ENCODE measurements around the gene MPDZ.

The MPDZ gene

GRCh38 chr9:13296972-13297371 lies 17.5 kb upstream of the MPDZ start:
- TF ChIP-seq CTCF (IDR thresholded peaks at IDR 0.05; ENCODE audit: unreplicated experiment in 3 of 3), result no peak
- peaks cover 27% of the 10 kb centered on the region for H3K9me3 Mint-ChIP-seq
- no peaks in the 10 kb centered on the region for H3K4me1 Mint-ChIP-seq
- peaks cover 4% of the 10 kb centered on the region for H3K36me3 Mint-ChIP-seq (ENCODE audit: low read depth)
- H3K4me3 Mint-ChIP-seq, result no peak overlapping the region
- H3K27ac Mint-ChIP-seq, result no peak overlapping the region
- no peaks in the 10 kb centered on the region for H3K27me3 Mint-ChIP-seq (ENCODE audit: low read depth)

GRCh38 chr9:13295556-13295955 lies 16.1 kb upstream of the MPDZ start:
- TF ChIP-seq CTCF (IDR thresholded peaks at IDR 0.05; ENCODE audit: unreplicated experiment in 3 of 3), result no peak
- Mint-ChIP-seq H3K4me1 (no peaks in the 10 kb centered on the region), H3K27ac (no peak overlapping the region), H3K4me3 (no peak overlapping the region), H3K27me3 (ENCODE audit: low read depth) (no peaks in the 10 kb centered on the region), H3K9me3 (peaks cover 21% of the 10 kb centered on the region), H3K36me3 (ENCODE audit: low read depth) (peaks cover 4% of the 10 kb centered on the region)

- Mint-ChIP-seq H3K27ac (no peak overlapping the region), H3K4me1 (no peaks in the 10 kb centered on the region), H3K27me3 (ENCODE audit: low read depth) (no peaks in the 10 kb centered on the region), H3K36me3 (ENCODE audit: low read depth) (peaks cover 4% of the 10 kb centered on the region), H3K4me3 (no peak overlapping the region), H3K9me3 (peaks cover 16% of the 10 kb centered on the region)
- no peak for TF ChIP-seq CTCF (IDR thresholded peaks at IDR 0.05; ENCODE audit: unreplicated experiment in 3 of 3)
Observed at GRCh38 chr9:13292782-13293181, 13.3 kb upstream of the MPDZ start.

GRCh38 chr9:13292158-13292557 lies 12.7 kb upstream of the MPDZ start:
- H3K27me3 Mint-ChIP-seq (ENCODE audit: low read depth), result no peaks in the 10 kb centered on the region
- no peak for TF ChIP-seq CTCF (IDR thresholded peaks at IDR 0.05; ENCODE audit: unreplicated experiment in 3 of 3)
- no peak overlapping the region for H3K4me3 Mint-ChIP-seq
- H3K4me1 Mint-ChIP-seq, result no peaks in the 10 kb centered on the region
- peaks cover 4% of the 10 kb centered on the region for H3K36me3 Mint-ChIP-seq (ENCODE audit: low read depth)
- no peak overlapping the region for H3K27ac Mint-ChIP-seq
- H3K9me3 Mint-ChIP-seq, result peaks cover 15% of the 10 kb centered on the region

GRCh38 chr9:13291718-13292117 lies 12.2 kb upstream of the MPDZ start:
- peaks cover 11% of the 10 kb centered on the region for H3K9me3 Mint-ChIP-seq
- H3K4me3 Mint-ChIP-seq, result no peak overlapping the region
- H3K27ac Mint-ChIP-seq, result no peak overlapping the region
- H3K27me3 Mint-ChIP-seq (ENCODE audit: low read depth), result no peaks in the 10 kb centered on the region
- peaks cover 4% of the 10 kb centered on the region for H3K36me3 Mint-ChIP-seq (ENCODE audit: low read depth)
- no peaks in the 10 kb centered on the region for H3K4me1 Mint-ChIP-seq
- no peak for TF ChIP-seq CTCF (IDR thresholded peaks at IDR 0.05; ENCODE audit: unreplicated experiment in 3 of 3)

- Mint-ChIP-seq H3K27me3 (ENCODE audit: low read depth) (no peaks in the 10 kb centered on the region), H3K9me3 (no peaks in the 10 kb centered on the region), H3K4me1 (peaks cover 29% of the 10 kb centered on the region), H3K36me3 (ENCODE audit: low read depth) (no peaks in the 10 kb centered on the region), H3K27ac (peak overlapping the region in 2 of 3 experiments; percentile 3 to 80), H3K4me3 (no peak overlapping the region)
- TF ChIP-seq CTCF (IDR thresholded peaks at IDR 0.05; ENCODE audit: unreplicated experiment in 3 of 3), result no peak
Observed at GRCh38 chr9:13284011-13284410, 4.5 kb upstream of the MPDZ start.

All from nephron (organoid).